ENCODE measurements around the gene MECP2.
A peak's percentile ranks its signal among the peaks of the same experiment; 100 is the strongest.

The MECP2 gene

GRCh38 chrX:154027986-154028385 lies 69.5 kb downstream of the MECP2 start:
- no peak for FAIRE-seq
- DNase-seq (ENCODE audit: insufficient read length, low spot score) = no peak
- TF ChIP-seq POLR2A (IDR thresholded peaks at IDR 0.05; ENCODE audit: low read depth, low read length) = no peak

DNA sequence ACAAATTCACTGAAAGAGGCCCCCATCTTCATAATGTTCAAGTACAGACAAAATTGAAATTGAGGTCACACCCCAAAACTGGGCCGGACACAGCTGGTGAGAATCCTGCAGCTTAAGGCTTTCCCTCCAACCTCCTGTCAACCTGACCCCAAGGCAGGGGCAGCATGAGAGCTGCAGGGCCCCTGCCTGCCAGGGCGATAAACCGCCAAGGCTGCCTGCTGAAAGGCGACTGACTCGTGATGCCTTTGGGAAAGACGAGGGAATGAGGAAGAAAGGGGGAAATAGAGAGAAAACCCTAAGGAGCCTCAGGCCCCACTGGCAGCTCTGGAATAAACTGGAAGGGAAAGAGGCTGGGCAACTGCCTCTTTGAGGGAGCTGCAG lies 70.5 kb downstream of the MECP2 start:
- no peak for FAIRE-seq
- no peak for TF ChIP-seq POLR2A (IDR thresholded peaks at IDR 0.05; ENCODE audit: low read depth, low read length)
- no peak for DNase-seq (ENCODE audit: insufficient read length, low spot score)

- DNase-seq (ENCODE audit: insufficient read length, low spot score) (no peak), FAIRE-seq (no peak)
- TF ChIP-seq POLR2A (IDR thresholded peaks at IDR 0.05; ENCODE audit: low read depth, low read length) = no peak
These were observed 71.1 kb downstream of the MECP2 start for GRCh38 chrX:154026136-154027021.

- DNase-seq (ENCODE audit: insufficient read length, low spot score) (no peak), FAIRE-seq (no peak)
- TF ChIP-seq POLR2A (IDR thresholded peaks at IDR 0.05; ENCODE audit: low read depth, low read length) = no peak
These were observed 72.3 kb downstream of the MECP2 start for GRCh38 chrX:154025230-154025629.

DNA sequence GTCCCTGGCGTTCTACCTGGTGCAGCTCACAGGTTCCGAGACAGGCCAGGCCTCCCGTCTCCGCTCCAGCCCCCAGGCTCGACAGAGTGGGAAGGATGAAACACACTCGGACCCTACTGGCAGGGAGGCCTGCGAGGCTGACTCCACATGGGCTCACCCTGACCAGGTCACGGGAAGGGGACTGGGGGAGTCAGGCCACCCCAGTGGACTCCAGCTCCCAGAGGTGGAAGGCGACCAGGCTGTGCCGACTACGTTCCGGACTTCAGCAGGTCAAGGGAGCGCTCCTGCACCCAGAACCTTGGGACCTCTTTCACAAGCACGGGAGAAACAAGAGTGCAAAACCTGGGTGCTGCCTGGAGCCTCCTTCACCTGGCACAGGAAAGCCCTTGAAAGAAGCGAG lies 73.2 kb downstream of the MECP2 start:
- FAIRE-seq (no peak), DNase-seq (ENCODE audit: insufficient read length, low spot score) (no peak)
- TF ChIP-seq POLR2A (IDR thresholded peaks at IDR 0.05; ENCODE audit: low read depth, low read length) = no peak

DNA sequence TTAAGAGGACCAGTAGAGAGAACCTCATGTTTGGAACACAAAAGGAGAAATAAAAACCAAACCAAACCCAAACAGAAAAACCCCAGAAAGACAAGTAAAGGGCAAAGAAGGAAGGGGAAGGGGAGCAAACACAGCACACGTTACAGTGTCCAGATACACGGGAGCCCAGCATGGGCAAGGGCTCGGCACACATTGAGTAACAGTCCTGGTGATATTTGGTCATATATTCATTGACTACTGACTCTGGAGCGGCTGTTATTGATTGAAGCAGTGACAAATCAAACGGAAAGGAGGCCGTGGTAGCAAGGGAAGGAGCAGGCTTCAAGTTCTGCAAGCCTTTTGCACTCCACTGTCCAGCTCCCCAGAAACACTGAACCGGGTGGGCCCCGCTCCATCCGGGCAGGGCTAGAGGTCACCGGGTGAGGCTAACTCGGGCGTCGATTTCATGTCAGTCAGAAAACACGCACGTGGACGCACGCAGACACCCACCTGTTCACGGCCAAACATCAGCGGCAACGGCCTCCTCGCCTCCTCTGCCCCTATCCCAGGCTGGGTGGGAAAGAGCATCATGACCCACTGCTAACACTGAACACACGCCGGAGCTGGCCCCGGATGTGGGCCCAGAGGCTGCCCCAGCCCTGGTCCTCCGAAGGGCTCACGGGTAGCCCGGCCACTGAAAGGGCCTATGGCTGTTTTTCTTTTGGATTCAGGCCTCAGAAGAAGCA lies 74.1 kb downstream of the MECP2 start:
- no peak for FAIRE-seq
- DNase-seq (ENCODE audit: insufficient read length, low spot score) = no peak
- TF ChIP-seq POLR2A (IDR thresholded peaks at IDR 0.05; ENCODE audit: low read depth, low read length) = no peak

DNA sequence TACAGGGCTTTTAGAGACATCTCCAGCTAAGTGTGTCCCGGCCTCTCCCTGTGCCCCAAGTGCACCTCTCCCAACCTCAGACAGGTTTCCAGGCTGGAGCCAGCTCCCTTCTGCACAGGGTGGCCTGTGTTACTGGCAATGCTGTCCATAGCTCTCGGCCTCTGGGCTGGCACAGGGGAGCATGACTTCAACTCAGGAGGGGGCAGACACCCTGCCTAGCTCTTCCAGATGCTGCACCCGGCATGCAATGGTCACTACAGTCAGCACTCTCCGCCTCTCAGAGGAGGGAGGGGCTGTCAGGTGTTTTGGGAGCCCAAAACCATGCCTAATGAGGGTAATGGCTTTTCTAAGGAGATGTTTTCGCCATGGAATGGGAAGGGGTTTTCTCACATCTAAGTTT lies 75.4 kb downstream of the MECP2 start:
- FAIRE-seq (no peak), DNase-seq (ENCODE audit: insufficient read length, low spot score) (no peak)
- TF ChIP-seq POLR2A (IDR thresholded peaks at IDR 0.05; ENCODE audit: low read depth, low read length) = no peak

GRCh38 chrX:154021131-154021611 lies 76.3 kb downstream of the MECP2 start:
- TF ChIP-seq POLR2A (IDR thresholded peaks at IDR 0.05; ENCODE audit: low read depth, low read length) = no peak
- DNase-seq (ENCODE audit: insufficient read length, low spot score) (peak; percentile 63), FAIRE-seq (no peak)

DNA sequence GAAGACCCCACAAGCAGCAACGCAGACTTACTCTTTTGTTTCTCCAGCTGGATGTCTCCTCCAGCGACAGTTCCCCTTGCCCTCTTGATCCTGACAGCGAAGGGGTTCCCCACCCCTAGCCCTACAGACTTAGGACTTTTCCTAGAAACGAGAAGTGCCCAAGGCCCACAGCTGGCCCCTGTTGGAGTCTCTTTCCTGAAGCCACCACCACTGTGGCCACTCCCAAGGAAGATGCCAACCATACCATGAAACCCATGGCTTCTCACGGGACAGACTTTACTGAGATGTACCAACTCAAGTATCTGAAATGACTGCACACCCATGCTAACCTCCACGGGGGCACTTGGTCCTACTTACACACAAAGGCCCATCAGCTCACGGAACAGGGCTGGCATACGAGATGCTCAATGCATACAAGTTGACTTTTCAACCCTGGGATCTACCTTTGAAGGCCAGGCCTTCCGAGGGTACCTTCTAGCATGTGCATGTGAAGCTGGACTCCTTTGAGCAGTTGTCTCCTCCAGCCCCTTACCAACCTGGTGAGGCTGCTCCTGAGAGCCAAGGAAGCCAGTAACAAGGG lies 76.9 kb downstream of the MECP2 start:
- FAIRE-seq (no peak), DNase-seq (ENCODE audit: insufficient read length, low spot score) (no peak)
- TF ChIP-seq POLR2A (IDR thresholded peaks at IDR 0.05; ENCODE audit: low read depth, low read length) = no peak

DNA sequence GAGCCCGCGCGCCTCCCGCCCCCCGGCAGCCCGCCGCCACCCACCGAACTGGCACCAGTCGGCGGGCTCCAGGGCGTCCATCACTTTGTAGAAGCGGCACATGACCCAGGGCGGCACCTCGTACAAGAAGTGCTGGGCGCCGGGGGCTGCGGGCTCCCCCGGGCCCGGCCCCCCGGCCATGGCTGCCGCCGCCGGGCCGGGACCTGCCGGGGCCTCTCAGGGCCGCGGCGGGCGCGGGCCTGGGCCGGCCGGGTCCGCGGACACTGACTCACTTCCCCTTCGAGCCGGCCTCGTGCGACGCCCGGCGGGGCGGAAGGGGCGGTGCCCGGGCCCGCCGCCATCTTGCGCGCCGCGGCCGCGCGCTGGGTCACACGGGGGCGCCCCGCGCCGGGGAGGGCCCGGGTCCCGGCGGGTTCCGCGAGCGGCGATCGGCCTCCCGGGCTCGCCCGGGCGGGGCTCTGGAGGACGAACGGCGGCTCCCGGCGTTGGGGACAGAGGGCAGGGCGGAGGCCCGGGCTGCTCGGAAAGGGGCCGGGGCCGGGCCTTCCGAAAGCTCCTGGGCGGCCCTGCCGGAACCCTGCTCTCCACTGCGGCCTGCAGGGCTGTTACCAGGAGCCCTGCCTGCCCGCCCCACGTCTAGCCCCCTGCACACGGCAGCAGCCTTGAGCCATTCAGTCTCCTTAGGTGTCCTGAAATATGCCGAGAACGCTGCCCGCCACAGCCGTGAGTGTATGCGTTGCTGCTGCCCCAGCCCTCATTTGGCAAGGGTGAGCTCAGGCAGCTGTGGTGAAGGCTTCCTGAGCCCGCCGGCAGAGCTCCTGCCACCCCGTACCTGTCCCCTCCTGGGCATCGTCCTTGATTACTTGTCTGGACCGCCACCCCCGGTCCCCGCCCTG lies 77.6 kb downstream of the MECP2 start, which contains the start of gene IRAK1:
Gene IRAK1, minus strand, starts transcription at position 270 of the 896 bp plus-strand sequence. Its CDS starts 90 bp downstream, at position 180.
- DNase-seq (ENCODE audit: insufficient read length, low spot score) (peak; percentile 70), FAIRE-seq (no peak)

GRCh38 chrX:154019061-154019621 lies 78.4 kb downstream of the MECP2 start:
- no peak for DNase-seq (ENCODE audit: insufficient read length, low spot score)
- TF ChIP-seq POLR2A (IDR thresholded peaks at IDR 0.05; ENCODE audit: low read depth, low read length) = no peak
- FAIRE-seq = no peak

More for the DNA sequence above, 77.6 kb downstream of the MECP2 start, which contains the start of gene IRAK1:
- TF ChIP-seq POLR2A (IDR thresholded peaks at IDR 0.05; ENCODE audit: low read depth, low read length) = peak; percentile 59

DNA sequence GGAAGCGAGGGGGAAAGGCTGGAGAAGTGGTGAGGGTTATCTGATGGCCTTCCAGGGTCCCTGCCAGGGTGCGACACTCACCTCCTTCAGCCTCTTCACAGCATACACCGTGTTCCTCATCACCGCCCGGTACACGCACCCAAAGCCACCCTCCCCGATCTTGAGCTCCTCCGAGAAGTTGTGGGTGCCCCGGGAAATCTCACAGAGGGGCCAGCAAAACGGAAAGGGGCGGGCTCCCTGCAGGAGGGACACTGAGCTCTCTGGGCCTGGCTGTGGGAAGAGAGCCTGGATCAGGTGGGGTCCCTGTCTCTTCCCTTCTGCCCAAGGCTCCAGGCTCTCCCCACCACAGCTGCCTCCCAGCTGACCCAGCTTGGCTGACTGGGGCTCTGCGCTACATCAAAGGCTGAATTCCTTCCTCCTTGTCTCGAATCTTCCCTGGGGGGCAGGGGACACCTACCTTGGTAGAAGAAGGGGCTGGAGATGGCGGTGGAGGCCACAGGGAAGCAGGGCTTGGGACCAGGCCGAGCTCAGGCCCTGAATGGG lies 78.9 kb downstream of the MECP2 start:
- TF ChIP-seq POLR2A (IDR thresholded peaks at IDR 0.05; ENCODE audit: low read depth, low read length) = no peak
- no peak for DNase-seq (ENCODE audit: insufficient read length, low spot score)
- no peak for FAIRE-seq
